ENCODE results near the gene ABCG4. TPM values are rescaled to one million over a fixed set of nuclear protein-coding genes. Genes with fewer than 3 reads are reported as not detected.

ABCG4 gene
- total RNA-seq, 4 donors from 2014 or later = 0.33 to 1.4 (median 0.60) TPM

DNA sequence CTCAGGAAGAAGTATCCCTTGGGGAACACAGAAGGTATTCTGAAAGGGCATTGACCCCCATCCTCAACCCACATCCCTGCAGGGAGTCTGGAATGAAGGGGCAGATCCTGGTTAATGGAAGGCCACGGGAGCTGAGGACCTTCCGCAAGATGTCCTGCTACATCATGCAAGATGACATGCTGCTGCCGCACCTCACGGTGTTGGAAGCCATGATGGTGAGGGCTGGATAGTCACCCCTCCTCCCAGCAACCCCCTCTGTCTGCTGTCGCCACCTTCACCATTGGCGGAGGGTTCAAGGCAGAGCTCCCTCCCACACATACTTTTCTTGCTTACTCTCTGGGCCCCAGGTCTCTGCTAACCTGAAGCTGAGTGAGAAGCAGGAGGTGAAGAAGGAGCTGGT lies 5.3 kb downstream of the ABCG4 start:
- H3K36me3 ChIP-seq = no peaks in the 10 kb centered on the region
- TF ChIP-seq EP300 (IDR thresholded peaks at IDR 0.05) = no peak
- no peak for TF ChIP-seq POLR2A (IDR thresholded peaks at IDR 0.05; ENCODE audit: low read depth)
- TF ChIP-seq POLR2AphosphoS5 (IDR thresholded peaks at IDR 0.05) = no peak
- WGBS = 91% methylated on average over 4 of the region's 6 CpGs
- peaks cover 8 to 10% (median 9%) of the 10 kb centered on the region in 4 donors for H3K4me1 ChIP-seq
- H3K27me3 ChIP-seq = peaks cover 0 to 5% (median 0%) of the 10 kb centered on the region in 4 donors
- no peak for DNase-seq (ENCODE audit: extremely low spot score)
- H3K4me3 ChIP-seq = no peak overlapping the region
- intact Hi-C loops (cut with DNase I) = no loop called here
- no peaks in the 10 kb centered on the region for H3K9me3 ChIP-seq
- no peak overlapping the region for H3K27ac ChIP-seq (replicated peaks in 1 of 4)

- intact Hi-C loops (cut with DNase I) = no loop called here
- no peak overlapping the region for H3K4me3 ChIP-seq
- WGBS = 70% methylated on average over 8 of the region's 8 CpGs
- H3K36me3 ChIP-seq = no peaks in the 10 kb centered on the region
- no peak overlapping the region for H3K27ac ChIP-seq (replicated peaks in 1 of 4)
- no peaks in the 10 kb centered on the region for H3K4me1 ChIP-seq
- DNase-seq (ENCODE audit: extremely low spot score) = no peak
- H3K27me3 ChIP-seq = no peaks in the 10 kb centered on the region
- no peaks in the 10 kb centered on the region for H3K9me3 ChIP-seq
- TF ChIP-seq POLR2AphosphoS5 (IDR thresholded peaks at IDR 0.05) (no peak), CTCF (IDR thresholded peaks at IDR 0.05) (no peak), EP300 (IDR thresholded peaks at IDR 0.05) (no peak), POLR2A (IDR thresholded peaks at IDR 0.05; ENCODE audit: low read depth) (no peak)
Measured at GRCh38 chr11:119155733-119156492, 7.1 kb downstream of the ABCG4 start.

- WGBS = 95% methylated on average over 8 of the region's 10 CpGs
- no peak overlapping the region for H3K27ac ChIP-seq (replicated peaks in 1 of 4)
- intact Hi-C loops (cut with DNase I) = no loop called here
- DNase-seq (ENCODE audit: extremely low spot score) = no peak
- H3K9me3 ChIP-seq = no peaks in the 10 kb centered on the region
- H3K4me1 ChIP-seq = no peaks in the 10 kb centered on the region
- no peaks in the 10 kb centered on the region for H3K27me3 ChIP-seq
- TF ChIP-seq EP300 (IDR thresholded peaks at IDR 0.05) = no peak
- no peak for TF ChIP-seq POLR2A (IDR thresholded peaks at IDR 0.05; ENCODE audit: low read depth)
- TF ChIP-seq POLR2AphosphoS5 (IDR thresholded peaks at IDR 0.05) = no peak
- no peak for TF ChIP-seq CTCF (IDR thresholded peaks at IDR 0.05)
- no peak overlapping the region for H3K4me3 ChIP-seq
- no peaks in the 10 kb centered on the region for H3K36me3 ChIP-seq
Measured at GRCh38 chr11:119156496-119156895, 7.6 kb downstream of the ABCG4 start.

DNA sequence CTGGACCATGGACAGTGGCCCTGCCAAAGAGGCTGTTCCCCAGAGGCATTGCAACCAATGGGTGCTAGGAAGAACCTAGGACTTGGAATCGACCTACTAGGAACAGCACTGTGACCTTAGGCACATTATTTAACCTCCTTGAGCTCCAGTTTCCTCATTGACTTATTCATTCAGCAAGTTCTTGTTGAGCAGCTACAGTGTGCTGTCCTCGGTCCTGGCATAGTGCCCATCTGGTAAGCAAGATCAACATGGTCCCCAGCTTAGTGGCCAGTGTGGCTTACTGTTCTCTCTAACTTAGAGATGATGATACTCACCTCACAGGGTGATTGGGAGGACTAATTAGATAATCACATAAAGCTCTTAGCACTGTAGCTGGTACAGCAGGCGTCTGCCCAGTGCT lies 8.2 kb downstream of the ABCG4 start:
- intact Hi-C loops (cut with DNase I) = no loop called here
- Histone ChIP-seq H3K4me3 (no peak overlapping the region), H3K36me3 (no peaks in the 10 kb centered on the region), H3K27me3 (no peaks in the 10 kb centered on the region), H3K4me1 (no peaks in the 10 kb centered on the region), H3K27ac (replicated peaks in 1 of 4) (no peak overlapping the region), H3K9me3 (no peaks in the 10 kb centered on the region)
- no peak for TF ChIP-seq POLR2A (IDR thresholded peaks at IDR 0.05; ENCODE audit: low read depth)
- TF ChIP-seq EP300 (IDR thresholded peaks at IDR 0.05) = no peak
- TF ChIP-seq CTCF (IDR thresholded peaks at IDR 0.05) = no peak
- no peak for TF ChIP-seq POLR2AphosphoS5 (IDR thresholded peaks at IDR 0.05)
- 42% methylated on average over 2 of the region's 3 CpGs for WGBS
- no peak for DNase-seq (ENCODE audit: extremely low spot score)

DNA sequence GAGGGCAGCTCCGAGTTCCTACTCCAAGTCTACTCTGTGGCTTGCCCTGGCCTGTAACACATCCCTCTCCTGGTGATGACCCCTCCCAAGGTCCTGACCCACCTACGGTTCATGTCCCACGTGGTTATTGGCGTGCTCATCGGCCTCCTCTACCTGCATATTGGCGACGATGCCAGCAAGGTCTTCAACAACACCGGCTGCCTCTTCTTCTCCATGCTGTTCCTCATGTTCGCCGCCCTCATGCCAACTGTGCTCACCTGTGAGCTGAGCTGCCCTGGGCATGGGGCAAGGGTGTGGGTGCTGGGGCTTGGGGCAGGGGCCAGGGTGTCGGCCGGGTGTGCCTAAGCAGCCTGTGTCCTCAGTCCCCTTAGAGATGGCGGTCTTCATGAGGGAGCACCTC lies 9.6 kb downstream of the ABCG4 start:
- intact Hi-C loops (cut with DNase I) = no loop called here

More for the DNA sequence above, 9.6 kb downstream of the ABCG4 start:
- Histone ChIP-seq H3K36me3 (no peaks in the 10 kb centered on the region), H3K4me3 (no peak overlapping the region), H3K27me3 (no peaks in the 10 kb centered on the region), H3K9me3 (no peaks in the 10 kb centered on the region), H3K4me1 (no peaks in the 10 kb centered on the region), H3K27ac (replicated peaks in 1 of 4) (no peak overlapping the region)
- 93% methylated on average over 13 of the region's 13 CpGs for WGBS
- DNase-seq (ENCODE audit: extremely low spot score) = no peak
- TF ChIP-seq EP300 (IDR thresholded peaks at IDR 0.05) (no peak), POLR2AphosphoS5 (IDR thresholded peaks at IDR 0.05) (no peak), POLR2A (IDR thresholded peaks at IDR 0.05; ENCODE audit: low read depth) (no peak), CTCF (IDR thresholded peaks at IDR 0.05) (no peak)
